HG03095 (cell line): Measurements from ENCODE around the gene SSR2.
"Not testable (repeated sequence)": the region's sequence is repeated elsewhere in the genome, so short reads cannot be mapped to it uniquely, and the experiment has no call there.

Experiments used
- ATAC-seq: cut with Tn5 transposase; IDR thresholded peaks from one replicate; pipeline ENCODE4 v1.9.1; 2021; ENCODE audit warnings: moderate library complexity; ENCODE audit not compliant: unreplicated experiment

SSR2 gene

GRCh38 chr1:156048663-156049258 is 28.0 kb upstream of the SSR2 start:
- no peak for ATAC-seq

- ATAC-seq: no peak
Observed at GRCh38 chr1:156045076-156045475, 24.3 kb upstream of the SSR2 start.

GRCh38 chr1:156042828-156043227 is 22.1 kb upstream of the SSR2 start:
- ATAC-seq: no peak

- not testable (repeated sequence) for ATAC-seq
Observed at GRCh38 chr1:156034991-156035390, 14.2 kb upstream of the SSR2 start.

GRCh38 chr1:156033011-156033410 is 12.3 kb upstream of the SSR2 start:
- no peak for ATAC-seq

- no peak for ATAC-seq
Observed at GRCh38 chr1:156026588-156026987, 5.8 kb upstream of the SSR2 start.

GRCh38 chr1:156025876-156026275 is 5.1 kb upstream of the SSR2 start:
- no peak for ATAC-seq

GRCh38 chr1:156024801-156025200 is 4.0 kb upstream of the SSR2 start:
- no peak for ATAC-seq

GRCh38 chr1:156021954-156022353 is 1.2 kb upstream of the SSR2 start:
- no peak for ATAC-seq

GRCh38 chr1:156021093-156021428 is 310 bp upstream of the SSR2 start:
- ATAC-seq: no peak

- no peak for ATAC-seq
Observed at GRCh38 chr1:156019946-156020292, 832 bp downstream of the SSR2 start.

- ATAC-seq: no peak
Observed at GRCh38 chr1:156014829-156015228, 5.9 kb downstream of the SSR2 start.

- ATAC-seq: peak; percentile 80
Observed at GRCh38 chr1:156012051-156012817, 8.5 kb downstream of the SSR2 start.

GRCh38 chr1:156009404-156009803 is 11.3 kb downstream of the SSR2 start:
- ATAC-seq: no peak

GRCh38 chr1:156006666-156007376 is 13.9 kb downstream of the SSR2 start:
- ATAC-seq: no peak

GRCh38 chr1:156004843-156005584 is 15.7 kb downstream of the SSR2 start:
- no peak for ATAC-seq

GRCh38 chr1:156003923-156004188 is 16.9 kb downstream of the SSR2 start:
- ATAC-seq: no peak

GRCh38 chr1:156002188-156002911 is 18.4 kb downstream of the SSR2 start:
- ATAC-seq: no peak

GRCh38 chr1:156001662-156002171 is 19.0 kb downstream of the SSR2 start:
- ATAC-seq: no peak

GRCh38 chr1:156001021-156001661 is 19.6 kb downstream of the SSR2 start:
- ATAC-seq: no peak
